Fibroblast of skin of back (primary cell): ENCODE results near the gene DGKI.

Experiments
- DNase-seq: peaks from one replicate; pipeline ENCODE4 v3.0.0-alpha.2; 2013

The DGKI gene

GRCh38 chr7:137871170-137871915, 24.6 kb upstream of the DGKI start:
- DNase-seq: no peak

DNA sequence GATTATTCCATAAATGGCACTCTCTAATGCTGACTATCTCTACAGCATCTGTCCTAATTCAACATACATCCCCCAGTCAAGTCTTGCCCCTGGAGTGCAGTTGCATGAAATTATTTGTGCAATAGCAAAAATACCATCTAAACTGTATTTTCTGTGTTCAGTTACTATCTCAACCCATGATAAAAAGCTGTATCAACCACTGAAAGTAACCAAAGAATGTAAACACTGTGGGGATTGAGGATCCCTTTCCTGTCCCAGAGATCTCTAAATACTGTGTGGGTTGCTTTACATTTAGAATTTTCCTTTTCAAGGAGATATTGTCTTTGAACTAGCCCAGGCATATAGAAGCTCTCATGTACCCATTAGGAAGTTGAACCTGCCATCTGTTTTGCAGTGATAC, 23.9 kb upstream of the DGKI start:
- no peak for DNase-seq

DNA sequence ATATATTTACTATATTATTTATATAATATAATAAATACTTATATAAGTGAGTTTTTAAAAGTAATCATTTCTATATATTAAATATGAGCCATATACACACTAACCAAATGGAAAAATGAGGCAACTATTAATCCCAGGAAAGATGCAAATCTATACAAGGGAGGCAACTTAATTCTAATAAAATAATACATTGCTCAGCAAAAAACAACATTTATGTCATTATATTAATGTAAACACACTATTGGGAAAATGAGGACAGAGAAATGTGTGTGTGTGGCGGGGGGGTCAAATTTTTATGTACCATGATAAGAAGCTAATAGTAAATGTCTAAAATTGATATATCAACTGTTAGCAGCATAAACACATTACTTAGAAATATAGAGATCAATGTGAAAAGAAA, 23.3 kb upstream of the DGKI start:
- no peak for DNase-seq

- DNase-seq: no peak
Measured at GRCh38 chr7:137869260-137869659, 22.5 kb upstream of the DGKI start.

DNA sequence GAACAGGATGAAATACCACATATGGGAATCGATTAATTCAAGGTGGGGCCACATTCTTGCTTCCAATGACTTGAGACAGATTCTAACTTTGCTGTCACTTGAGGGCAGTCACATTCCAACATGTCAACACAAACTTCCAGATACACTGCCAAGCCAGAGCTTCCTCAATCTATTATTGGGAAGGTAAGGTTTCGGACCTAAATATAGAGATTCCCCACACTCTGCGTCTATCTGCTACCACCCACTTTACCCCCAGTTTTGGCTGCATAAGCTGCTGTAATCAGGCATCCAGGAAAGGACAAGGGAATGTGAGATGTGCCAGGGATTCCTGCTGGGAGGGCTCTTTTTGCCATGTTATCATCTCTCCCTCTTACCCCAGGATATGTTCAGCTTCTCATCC, 20.5 kb upstream of the DGKI start:
- DNase-seq: no peak

GRCh38 chr7:137865764-137866163, 19.0 kb upstream of the DGKI start:
- DNase-seq: no peak

DNA sequence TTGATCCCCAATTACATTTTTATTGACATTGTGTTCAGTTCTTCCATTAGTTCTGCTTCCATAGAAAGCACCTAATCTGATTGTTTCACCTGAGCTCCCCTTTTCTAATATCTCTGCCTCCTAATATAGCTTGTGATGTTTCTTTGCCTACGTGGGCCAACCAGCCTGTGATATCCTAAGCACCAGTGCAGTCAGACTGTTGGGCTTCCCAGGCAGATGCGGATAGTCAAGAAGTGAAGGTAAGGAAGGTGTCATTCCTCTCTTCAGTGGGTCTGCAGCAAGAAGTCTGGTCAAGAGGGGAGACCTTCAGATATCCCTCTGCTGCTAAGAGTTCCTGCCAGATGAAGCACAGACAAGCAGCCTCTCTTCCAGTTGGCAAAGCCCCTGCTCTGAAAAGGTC, 16.2 kb upstream of the DGKI start:
- DNase-seq: no peak

DNA sequence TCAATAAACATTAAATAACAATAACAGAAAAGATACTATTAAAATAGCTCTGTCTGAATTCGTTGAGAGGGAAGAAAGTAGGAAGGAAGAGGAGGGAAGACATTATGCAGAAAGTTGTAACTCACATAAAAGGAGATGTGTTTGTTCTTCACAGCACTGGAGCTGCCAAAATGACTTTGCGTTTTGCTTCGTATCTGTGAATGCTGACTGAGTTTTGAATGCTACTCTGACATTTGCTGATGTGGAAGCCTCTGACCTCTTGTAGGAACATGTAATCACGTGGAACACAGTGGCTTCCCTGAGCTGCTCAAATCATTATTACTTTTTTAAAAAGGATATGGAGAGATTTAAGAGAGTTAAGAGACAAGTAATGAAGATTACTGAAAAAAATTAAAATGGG, 15.6 kb upstream of the DGKI start:
- DNase-seq: no peak

- no peak for DNase-seq
Measured at GRCh38 chr7:137860542-137860941, 13.8 kb upstream of the DGKI start.

DNA sequence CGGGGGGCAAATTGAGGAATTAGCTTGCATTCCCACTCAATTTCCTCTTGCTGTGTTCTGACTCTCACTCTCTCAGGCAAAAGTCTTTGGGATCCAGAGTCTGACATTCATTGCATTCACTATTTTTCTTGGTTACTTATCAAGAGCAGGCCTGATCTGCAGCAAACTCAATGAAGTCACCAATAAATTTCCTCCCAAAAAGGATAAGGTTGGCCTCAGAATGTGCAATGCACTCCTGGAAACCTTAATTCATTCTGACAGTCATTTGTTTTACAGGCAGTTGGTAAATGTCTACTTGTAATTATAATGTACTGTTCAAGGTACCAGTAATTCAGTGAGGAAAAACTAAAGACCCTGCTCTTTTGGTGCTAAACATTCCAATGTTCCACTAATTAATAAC, 6.3 kb upstream of the DGKI start:
- no peak for DNase-seq

DNA sequence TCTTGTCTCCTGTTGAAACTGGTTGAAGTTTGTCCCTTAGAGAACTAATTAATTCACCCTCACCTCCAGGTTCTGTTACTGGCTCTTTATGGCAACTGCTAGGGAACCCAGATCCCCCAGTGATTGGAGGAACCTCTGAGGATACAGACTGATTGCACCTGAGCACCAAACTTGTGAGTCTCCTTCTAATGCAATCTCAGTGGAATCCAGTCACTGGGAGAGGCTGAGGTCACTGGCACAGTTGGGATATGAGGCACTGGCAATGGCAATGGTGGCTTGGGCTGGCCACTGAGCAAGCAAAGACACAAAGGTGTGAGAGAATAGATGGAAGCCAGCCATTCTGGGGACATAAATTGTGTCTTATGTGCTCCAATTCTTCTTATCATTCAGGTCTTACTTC, 5.3 kb upstream of the DGKI start:
- no peak for DNase-seq

- DNase-seq: peak; percentile 79
Measured at GRCh38 chr7:137850972-137851945, 4.5 kb upstream of the DGKI start.

DNA sequence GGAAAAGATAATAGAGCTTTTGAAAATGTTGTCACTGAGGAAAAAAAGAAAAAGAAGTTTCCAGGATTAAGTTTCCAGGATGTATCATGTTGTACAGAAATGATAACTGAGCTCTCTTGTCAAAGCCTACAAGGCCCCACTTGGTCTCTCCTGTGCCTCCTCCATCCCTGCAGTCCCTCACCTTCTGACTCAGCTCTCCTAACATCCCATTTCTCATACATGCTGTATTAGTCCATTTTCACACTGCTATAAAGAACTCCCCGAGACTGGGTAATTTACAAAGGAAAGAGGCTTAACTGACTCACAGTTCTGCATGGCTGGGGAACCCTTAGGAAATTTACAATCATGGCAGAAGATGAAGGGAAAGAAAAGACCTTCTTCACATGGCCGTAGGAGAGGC, 3.8 kb upstream of the DGKI start:
- DNase-seq: peak; percentile 87

- no peak for DNase-seq
Measured at GRCh38 chr7:137848095-137848494, 1.3 kb upstream of the DGKI start.

- DNase-seq: peak; percentile 31
Measured at GRCh38 chr7:137847568-137848050, 835 bp upstream of the DGKI start.

DNA sequence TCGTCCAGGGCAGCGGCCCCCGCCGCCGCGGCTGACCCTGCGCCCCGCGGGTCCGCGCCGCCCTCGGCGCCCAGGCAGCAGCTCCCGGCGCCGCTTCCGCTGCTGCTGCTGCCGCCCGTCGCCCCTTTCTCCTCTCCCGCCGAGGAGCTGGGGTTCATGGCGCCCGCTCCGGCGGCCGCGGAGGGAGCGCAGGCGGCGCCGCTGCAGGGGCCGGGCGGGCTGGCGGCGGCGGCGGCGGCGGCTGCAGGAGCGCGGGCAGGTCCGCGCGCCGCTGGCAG, 286 bp downstream of the DGKI start:
- DNase-seq: no peak

DNA sequence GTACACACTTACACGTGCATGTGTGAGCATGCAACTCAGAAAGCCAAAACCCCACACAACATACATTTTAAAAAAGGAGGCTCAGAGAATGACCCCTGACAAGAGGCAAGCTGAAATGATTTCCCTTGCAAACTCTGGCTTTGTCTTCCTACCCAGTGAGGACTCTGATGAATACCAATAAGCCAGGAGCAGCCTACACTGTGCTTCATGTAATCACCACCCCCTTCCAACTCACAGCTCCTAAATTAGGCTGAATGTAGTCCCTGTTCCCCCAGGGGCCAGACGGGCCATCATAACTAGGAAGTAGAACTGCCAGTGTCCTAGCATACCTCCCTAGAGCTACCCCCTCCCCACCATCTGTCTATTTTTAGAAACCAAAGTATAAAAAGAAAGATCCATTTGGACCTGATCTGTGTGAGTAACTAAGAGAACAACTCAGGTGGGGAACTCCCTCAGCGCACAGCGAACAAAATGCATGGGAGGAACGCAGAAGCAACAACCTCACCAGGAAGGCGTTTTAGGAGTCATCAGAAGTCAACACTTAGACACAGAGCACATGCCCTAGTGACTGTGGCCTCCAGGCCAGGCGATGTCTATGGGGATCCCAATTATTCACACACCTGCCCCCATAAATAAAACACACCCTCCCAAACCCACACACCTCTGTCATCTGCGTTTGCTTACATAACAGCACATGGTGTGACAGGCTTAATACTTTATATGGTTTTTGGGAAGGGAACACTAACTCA, 1.9 kb downstream of the DGKI start:
- DNase-seq: no peak

DNA sequence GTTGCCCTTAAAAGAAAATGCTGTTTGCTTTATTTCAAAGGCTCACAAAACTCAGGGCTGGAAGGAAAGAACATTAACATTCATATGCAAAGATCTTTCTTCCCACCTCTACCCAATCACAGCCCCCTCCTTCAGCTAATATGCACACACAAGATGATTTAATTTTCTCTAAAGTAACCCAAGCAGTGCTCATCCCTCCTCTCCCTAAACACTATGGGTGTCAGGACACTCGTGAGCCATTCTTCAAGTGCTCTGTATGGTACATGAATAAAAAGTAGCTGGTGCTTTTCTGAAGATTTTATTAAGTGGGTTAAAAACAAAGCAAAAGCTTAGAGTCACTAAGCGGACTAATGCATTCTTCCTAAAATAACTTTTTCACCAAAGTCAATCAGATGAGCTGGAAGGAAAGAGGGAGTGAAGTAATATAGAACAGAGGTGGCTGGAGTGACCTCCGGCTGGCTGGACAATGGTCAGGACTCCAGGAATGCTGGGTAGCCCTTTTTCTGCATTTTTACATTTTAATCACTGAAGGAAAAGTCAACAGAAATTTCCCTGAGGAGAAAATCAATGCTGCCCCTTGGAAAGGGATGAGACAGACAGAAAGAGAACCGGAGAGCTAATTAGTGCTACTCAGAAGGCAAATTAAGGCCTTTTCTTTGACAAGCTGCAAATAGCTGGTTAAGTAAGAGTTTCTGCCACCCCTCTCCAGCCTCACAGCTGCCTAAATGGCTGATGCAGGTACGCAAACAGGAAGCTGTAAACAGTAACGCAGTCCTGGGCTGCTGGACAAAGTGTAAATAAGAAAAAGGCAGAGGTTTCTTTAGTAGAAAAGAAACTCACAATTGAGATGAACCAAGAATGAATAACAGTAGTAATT, 6.6 kb downstream of the DGKI start:
- DNase-seq: no peak

DNA sequence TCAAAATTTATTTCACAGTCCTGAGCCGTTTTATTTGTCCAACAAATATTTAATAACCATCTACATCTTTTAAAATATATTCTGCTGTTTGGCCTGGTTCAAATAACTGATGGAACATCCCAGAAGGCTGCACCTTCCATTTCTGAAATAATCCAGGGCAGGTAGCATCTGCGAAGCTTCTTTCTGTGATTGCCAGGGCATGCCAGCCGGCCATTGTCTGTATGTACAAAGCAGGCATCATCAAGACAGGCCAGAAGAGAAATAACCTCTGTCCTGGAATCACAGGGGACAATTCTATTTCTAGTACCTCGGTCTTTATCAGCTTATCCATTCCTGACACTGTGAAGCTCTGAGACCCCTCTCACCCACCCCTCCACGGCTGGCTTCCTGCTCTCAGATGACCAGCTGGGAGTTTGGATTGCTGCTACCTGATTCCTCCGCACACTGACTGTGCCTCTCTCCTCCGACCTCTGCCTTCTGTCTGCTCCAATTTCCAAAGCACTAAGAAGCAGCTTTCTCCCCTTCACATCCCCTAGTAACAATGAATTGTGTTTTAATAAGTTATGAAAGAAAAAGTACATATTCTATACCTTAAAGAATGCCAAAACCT, 8.0 kb downstream of the DGKI start:
- DNase-seq: no peak

DNA sequence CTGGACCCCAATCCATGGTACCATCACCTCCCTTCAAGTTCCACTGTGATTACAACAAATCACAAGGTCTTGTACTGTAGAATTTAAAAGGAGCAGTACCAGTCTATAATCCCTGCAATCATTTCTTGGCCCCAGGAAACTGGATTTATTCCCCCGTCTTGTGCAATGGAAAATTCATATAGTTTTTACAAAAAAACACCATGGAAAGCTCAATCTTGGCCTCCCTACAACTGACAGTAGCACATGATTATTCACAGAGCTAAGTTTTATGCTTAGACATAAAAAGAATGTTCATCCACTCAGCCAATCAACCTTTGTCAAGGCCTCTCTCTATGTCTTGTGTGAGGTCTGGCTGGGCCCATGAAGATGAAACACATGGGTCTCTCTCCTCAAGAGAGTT, 10.2 kb downstream of the DGKI start:
- DNase-seq: no peak

GRCh38 chr7:137836113-137836509, 10.7 kb downstream of the DGKI start:
- peak; percentile 73 for DNase-seq
